ENCODE results near the gene SMARCA2. TPM values are rescaled to one million over a fixed set of nuclear protein-coding genes. Genes with fewer than 3 reads are reported as not detected.
A peak's percentile ranks its signal among the peaks of the same experiment; 100 is the strongest.

Gene SMARCA2
- total RNA-seq, 1 donor from 2014 or later = 4.2 TPM

DNA sequence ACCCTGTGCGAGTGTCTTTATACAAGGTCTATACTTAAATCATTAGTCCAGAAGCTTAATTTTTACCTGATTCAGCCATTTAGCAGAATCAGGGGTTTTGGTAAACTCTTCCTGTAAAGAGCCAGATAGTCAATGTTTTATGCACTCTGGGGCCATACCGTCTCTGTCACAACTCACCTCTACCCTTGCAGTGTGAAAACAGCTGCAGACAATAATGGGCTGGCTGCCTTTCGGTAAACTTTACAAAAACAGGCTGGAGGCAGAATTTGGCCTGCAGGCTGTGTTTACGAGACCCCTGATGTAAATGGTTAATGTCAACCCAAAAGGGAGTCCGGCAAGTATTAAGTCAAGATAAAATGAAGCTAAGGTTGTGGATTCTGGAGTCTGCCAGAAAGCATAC, 32.8 kb downstream of the SMARCA2 start:
- DNase-seq (ENCODE audit: low spot score) = no peak
- H3K79me2 ChIP-seq (ENCODE audit: low read depth) = no peaks in the 10 kb centered on the region
- peak overlapping the region; percentile 81 for H3K4me3 Mint-ChIP-seq
- H3K9ac ChIP-seq = no peak overlapping the region
- no peaks in the 10 kb centered on the region for H3K36me3 ChIP-seq
- TF ChIP-seq EZH2 (IDR thresholded peaks at IDR 0.05) (no peak), EZH2phosphoT487 (IDR thresholded peaks at IDR 0.05) (no peak)
- TF ChIP-seq, protein P1, sequence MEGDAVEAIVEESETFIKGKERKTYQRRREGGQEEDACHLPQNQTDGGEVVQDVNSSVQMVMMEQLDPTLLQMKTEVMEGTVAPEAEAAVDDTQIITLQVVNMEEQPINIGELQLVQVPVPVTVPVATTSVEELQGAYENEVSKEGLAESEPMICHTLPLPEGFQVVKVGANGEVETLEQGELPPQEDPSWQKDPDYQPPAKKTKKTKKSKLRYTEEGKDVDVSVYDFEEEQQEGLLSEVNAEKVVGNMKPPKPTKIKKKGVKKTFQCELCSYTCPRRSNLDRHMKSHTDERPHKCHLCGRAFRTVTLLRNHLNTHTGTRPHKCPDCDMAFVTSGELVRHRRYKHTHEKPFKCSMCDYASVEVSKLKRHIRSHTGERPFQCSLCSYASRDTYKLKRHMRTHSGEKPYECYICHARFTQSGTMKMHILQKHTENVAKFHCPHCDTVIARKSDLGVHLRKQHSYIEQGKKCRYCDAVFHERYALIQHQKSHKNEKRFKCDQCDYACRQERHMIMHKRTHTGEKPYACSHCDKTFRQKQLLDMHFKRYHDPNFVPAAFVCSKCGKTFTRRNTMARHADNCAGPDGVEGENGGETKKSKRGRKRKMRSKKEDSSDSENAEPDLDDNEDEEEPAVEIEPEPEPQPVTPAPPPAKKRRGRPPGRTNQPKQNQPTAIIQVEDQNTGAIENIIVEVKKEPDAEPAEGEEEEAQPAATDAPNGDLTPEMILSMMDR (IDR thresholded peaks at IDR 0.05) = no peak
- no peaks in the 10 kb centered on the region for H3K4me1 ChIP-seq
- H4K20me1 ChIP-seq (ENCODE audit: low read depth) = no peaks in the 10 kb centered on the region
- H3K4me2 ChIP-seq = no peak overlapping the region
- no peaks in the 10 kb centered on the region for H3F3A ChIP-seq (ENCODE audit: low read depth)
- peaks cover 3% of the 10 kb centered on the region for H3K36me3 Mint-ChIP-seq
- H3K9me3 ChIP-seq (ENCODE audit: low read depth) = no peaks in the 10 kb centered on the region
- H3K9me3 Mint-ChIP-seq = peaks cover 3% of the 10 kb centered on the region
- peaks cover 6% of the 10 kb centered on the region for H3K4me1 Mint-ChIP-seq
- no peak overlapping the region for H3K4me3 ChIP-seq
- H3K27me3 ChIP-seq = no peaks in the 10 kb centered on the region
- H3K27ac ChIP-seq = no peak overlapping the region
- H3K27me3 Mint-ChIP-seq (ENCODE audit: insufficient read depth, low read depth) = peaks cover 14% of the 10 kb centered on the region
- H3K27ac Mint-ChIP-seq = no peak overlapping the region
- no peak overlapping the region for H2AFZ ChIP-seq (replicated peaks)

DNA sequence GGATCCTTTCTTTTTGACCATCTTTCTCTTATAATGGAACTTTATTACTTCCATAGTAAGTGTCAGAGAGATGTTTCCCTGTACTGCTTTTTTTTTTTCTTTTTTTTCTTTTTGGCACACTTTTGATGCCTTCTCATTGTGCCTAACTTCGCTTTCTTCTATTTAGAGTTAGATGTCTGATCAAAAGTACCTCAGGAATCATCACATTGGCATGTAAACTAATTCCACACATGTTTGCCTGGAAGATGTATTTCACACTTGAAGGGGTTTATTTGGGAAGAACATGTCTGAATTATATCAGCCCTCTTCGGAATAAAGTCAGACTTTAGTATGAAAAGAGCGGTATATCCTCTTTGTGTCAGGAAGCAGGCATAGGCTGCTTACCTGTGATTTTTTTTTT, 35.1 kb downstream of the SMARCA2 start:
- H3K9me3 ChIP-seq (ENCODE audit: low read depth) = no peaks in the 10 kb centered on the region
- no peak overlapping the region for H2AFZ ChIP-seq (replicated peaks)
- H3K4me1 ChIP-seq = no peaks in the 10 kb centered on the region
- H3K4me2 ChIP-seq = no peak overlapping the region
- no peaks in the 10 kb centered on the region for H4K20me1 ChIP-seq (ENCODE audit: low read depth)
- TF ChIP-seq, protein P1 (IDR thresholded peaks at IDR 0.05) = no peak
- TF ChIP-seq EZH2 (IDR thresholded peaks at IDR 0.05) = no peak
- TF ChIP-seq EZH2phosphoT487 (IDR thresholded peaks at IDR 0.05) = no peak
- no peak for DNase-seq (ENCODE audit: low spot score)
- Mint-ChIP-seq H3K36me3 (peaks cover 3% of the 10 kb centered on the region), H3K4me3 (no peak overlapping the region), H3K27me3 (ENCODE audit: insufficient read depth, low read depth) (peaks cover 14% of the 10 kb centered on the region), H3K9me3 (peaks cover 3% of the 10 kb centered on the region), H3K27ac (no peak overlapping the region), H3K4me1 (peaks cover 6% of the 10 kb centered on the region)
- no peaks in the 10 kb centered on the region for H3K36me3 ChIP-seq
- H3K27me3 ChIP-seq = no peaks in the 10 kb centered on the region
- no peak overlapping the region for H3K27ac ChIP-seq
- no peaks in the 10 kb centered on the region for H3K79me2 ChIP-seq (ENCODE audit: low read depth)
- no peaks in the 10 kb centered on the region for H3F3A ChIP-seq (ENCODE audit: low read depth)
- H3K4me3 ChIP-seq = no peak overlapping the region
- no peak overlapping the region for H3K9ac ChIP-seq

DNA sequence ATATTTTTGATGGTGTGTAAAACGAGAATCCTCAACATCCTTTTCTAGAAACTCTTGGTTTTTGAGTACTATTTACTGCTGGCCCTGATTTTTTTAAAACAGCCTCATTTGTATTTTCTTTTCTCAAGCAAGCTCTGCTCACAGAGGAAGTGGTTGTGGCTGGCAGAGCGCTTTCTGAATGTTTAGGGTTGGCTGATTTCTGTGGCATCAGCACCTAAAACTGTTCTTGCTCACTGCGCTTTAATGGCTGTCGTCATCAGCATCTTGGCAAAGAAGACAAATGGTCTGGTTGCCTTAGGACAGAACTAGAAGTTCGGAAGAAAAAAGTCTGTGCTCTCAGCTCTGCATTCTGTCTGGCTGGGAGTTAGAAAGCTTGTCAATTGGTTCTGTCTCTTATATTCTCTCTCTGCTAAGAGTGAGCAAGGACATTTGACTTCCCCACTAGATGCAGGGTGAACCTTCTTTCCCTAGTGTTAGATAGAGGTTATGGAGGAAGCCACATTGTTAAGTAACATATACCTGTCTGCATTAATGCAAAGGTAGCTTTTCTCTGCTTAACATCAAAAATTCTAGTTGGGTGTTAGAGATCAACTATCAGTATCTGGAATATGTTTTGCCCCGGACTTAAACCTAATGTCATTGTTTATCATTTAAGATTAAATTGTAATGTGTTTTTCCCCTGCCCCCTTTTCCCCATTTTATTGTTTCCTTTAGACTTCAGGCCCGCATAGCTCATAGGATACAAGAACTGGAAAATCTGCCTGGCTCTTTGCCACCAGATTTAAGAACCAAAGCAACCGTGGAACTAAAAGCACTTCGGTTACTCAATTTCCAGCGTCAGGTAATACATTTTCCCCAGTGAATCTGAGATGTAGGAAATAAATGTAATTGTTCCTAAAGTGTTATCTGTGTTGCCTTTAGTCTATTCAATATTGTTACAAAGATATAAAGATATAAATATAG, 39.0 kb downstream of the SMARCA2 start:
- H3K4me1 ChIP-seq = no peaks in the 10 kb centered on the region
- no peak overlapping the region for H3K27ac ChIP-seq
- H3K79me2 ChIP-seq (ENCODE audit: low read depth) = no peaks in the 10 kb centered on the region
- no peaks in the 10 kb centered on the region for H3K9me3 ChIP-seq (ENCODE audit: low read depth)
- no peak overlapping the region for H3K9ac ChIP-seq
- no peaks in the 10 kb centered on the region for H3K27me3 ChIP-seq
- no peak for DNase-seq (ENCODE audit: low spot score)
- Mint-ChIP-seq H3K27ac (no peak overlapping the region), H3K9me3 (no peaks in the 10 kb centered on the region), H3K27me3 (ENCODE audit: insufficient read depth, low read depth) (no peaks in the 10 kb centered on the region), H3K4me1 (no peaks in the 10 kb centered on the region), H3K4me3 (no peak overlapping the region), H3K36me3 (no peaks in the 10 kb centered on the region)
- no peak for TF ChIP-seq EZH2 (IDR thresholded peaks at IDR 0.05)
- no peak for TF ChIP-seq EZH2phosphoT487 (IDR thresholded peaks at IDR 0.05)
- TF ChIP-seq, protein P1 (IDR thresholded peaks at IDR 0.05) = no peak
- no peaks in the 10 kb centered on the region for H3F3A ChIP-seq (ENCODE audit: low read depth)
- no peak overlapping the region for H3K4me3 ChIP-seq
- H3K4me2 ChIP-seq = no peak overlapping the region
- H3K36me3 ChIP-seq = no peaks in the 10 kb centered on the region
- H2AFZ ChIP-seq (replicated peaks) = peak overlapping the region; percentile 73
- no peaks in the 10 kb centered on the region for H4K20me1 ChIP-seq (ENCODE audit: low read depth)
